HEK293T (cell line): ENCODE data around the gene ANKRD12.
"Not testable (repeated sequence)": the region's sequence is repeated elsewhere in the genome, so short reads cannot be mapped to it uniquely, and the experiment has no call there.

Experiments
- CTCF ChIA-PET: fragments of 350-600 bp; formaldehyde crosslinking; extraction: SDS; loops from one replicate; lab custom pipeline; 2021; ENCODE audit warnings: antibody characterized with exemption, inconsistent platforms; lab: Yijun Ruan, JAX
- POLR2A ChIA-PET: fragments of 350-600 bp; formaldehyde crosslinking; extraction: SDS; loops from one replicate; lab custom pipeline; 2020; ENCODE audit warnings: antibody characterized with exemption, inconsistent platforms; lab: Yijun Ruan, JAX
- DNase-seq: peaks from one replicate; pipeline ENCODE4 v3.0.0; 2012; ENCODE audit warnings: mixed read lengths; ENCODE audit errors: extremely low spot score
- ARNT ChIP-seq: fragments of 450-650 bp; IDR thresholded peaks from 2 replicates; pipeline ENCODE4 v1.6.1; 2017; ENCODE audit warnings: mild to moderate bottlenecking
- BHLHE40 ChIP-seq: fragments of 450-650 bp; IDR thresholded peaks from 2 replicates; pipeline ENCODE4 v1.6.1; 2016; ENCODE audit warnings: mild to moderate bottlenecking, moderate library complexity, borderline replicate concordance
- CTBP1 ChIP-seq: fragments of 450-650 bp; IDR thresholded peaks from 2 replicates; pipeline ENCODE4 v1.6.1; 2016; ENCODE audit warnings: borderline replicate concordance
- ELF4 ChIP-seq: fragments of 450-650 bp; IDR thresholded peaks from 2 replicates; pipeline ENCODE4 v1.6.1; 2017; ENCODE audit warnings: antibody characterized with exemption
- FOXA1 ChIP-seq: fragments of 450-650 bp; IDR thresholded peaks from 2 replicates; pipeline ENCODE4 v1.6.1; 2016; ENCODE audit warnings: mild to moderate bottlenecking
- FOXK2 ChIP-seq: fragments of 450-650 bp; IDR thresholded peaks from 2 replicates; pipeline ENCODE4 v1.6.1; 2016; ENCODE audit warnings: mild to moderate bottlenecking
- FOXM1 ChIP-seq: fragments of 450-650 bp; IDR thresholded peaks from 2 replicates; pipeline ENCODE4 v1.6.1; 2017; ENCODE audit warnings: mild to moderate bottlenecking, borderline replicate concordance
- HDGF ChIP-seq: fragments of 450-650 bp; IDR thresholded peaks from 2 replicates; pipeline ENCODE4 v1.6.1; 2017; ENCODE audit warnings: antibody characterized with exemption, borderline replicate concordance
- L3MBTL2 ChIP-seq: fragments of 450-650 bp; conservative IDR thresholded peaks from 2 replicates; pipeline ENCODE4 v1.6.1; 2016; ENCODE audit warnings: mild to moderate bottlenecking
- LEF1 ChIP-seq: fragments of 450-650 bp; IDR thresholded peaks from 2 replicates; pipeline ENCODE4 v1.6.1; 2017; ENCODE audit warnings: mild to moderate bottlenecking, borderline replicate concordance
- NFRKB ChIP-seq: fragments of 450-650 bp; IDR thresholded peaks from 2 replicates; pipeline ENCODE4 v1.6.1; 2016; ENCODE audit warnings: mild to moderate bottlenecking, moderate library complexity
- SP1 ChIP-seq: fragments of 450-650 bp; IDR thresholded peaks from 2 replicates; pipeline ENCODE4 v1.6.1; 2017
- SUZ12 ChIP-seq: fragments of 450-650 bp; IDR thresholded peaks from 2 replicates; pipeline ENCODE4 v1.6.1; 2016; ENCODE audit warnings: mild to moderate bottlenecking
- TARDBP ChIP-seq: fragments of 450-650 bp; IDR thresholded peaks from 2 replicates; pipeline ENCODE4 v1.6.1; 2016
- ZNF384 ChIP-seq: fragments of 450-650 bp; IDR thresholded peaks from 2 replicates; pipeline ENCODE4 v1.6.1; 2016
- TF ChIP-seq, protein P1 (sequence below): fragments of 450-650 bp; IDR thresholded peaks from 2 replicates; pipeline ENCODE4 v1.6.1; 2016

ANKRD12 gene

DNA sequence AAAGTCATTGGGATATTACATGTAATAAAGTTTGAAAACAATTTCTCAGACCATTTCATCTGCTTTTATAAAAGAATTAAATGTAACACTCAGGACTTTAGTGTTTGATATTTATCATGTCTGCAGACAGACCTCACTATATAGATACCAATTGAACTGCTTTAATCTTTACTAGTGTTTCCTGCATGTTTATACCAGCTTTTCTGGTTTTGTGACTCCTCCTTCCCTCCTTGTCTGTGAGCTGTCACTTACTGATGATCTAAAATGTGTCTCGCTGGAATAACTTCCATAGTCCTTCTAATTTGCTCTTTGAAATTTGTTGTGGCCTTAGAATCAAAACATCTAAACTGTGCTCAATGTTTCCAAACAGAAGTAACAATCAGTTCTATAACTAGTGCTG is 126.7 kb downstream of the ANKRD12 start:
- POLR2A ChIA-PET, result no interaction called here
- TF ChIP-seq ARNT (no peak), TARDBP (no peak)

GRCh38 chr18:9264797-9265196 is 128.2 kb downstream of the ANKRD12 start:
- DNase-seq, POLR2A ChIA-PET, CTCF ChIA-PET: not testable (repeated sequence)

More for the DNA sequence above, 126.7 kb downstream of the ANKRD12 start:
- CTCF ChIA-PET, result no interaction called here
- no peak for DNase-seq

DNA sequence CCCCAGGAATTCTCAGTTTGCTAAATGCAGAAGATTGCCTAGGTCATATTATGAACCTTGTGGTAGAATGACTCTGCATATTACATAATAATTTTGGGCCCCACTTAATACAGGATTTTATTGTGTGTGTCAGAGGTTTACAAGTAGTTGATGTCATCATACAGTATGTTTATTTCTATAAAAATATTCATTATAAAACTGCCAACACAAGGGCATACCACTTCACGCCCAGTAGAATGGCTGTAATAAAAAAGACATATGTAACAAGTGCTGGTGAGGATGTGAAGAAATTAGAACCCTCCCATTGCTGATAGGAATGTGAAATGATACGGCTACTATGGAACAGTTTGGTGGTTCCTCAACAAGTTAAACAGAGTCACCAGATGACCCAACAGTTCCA is 136.6 kb downstream of the ANKRD12 start:
- POLR2A ChIA-PET, result no interaction called here
- CTCF ChIA-PET, result no interaction called here
- no peak for TF ChIP-seq FOXK2
- DNase-seq, result no peak

- POLR2A ChIA-PET, result no interaction called here
- CTCF ChIA-PET, result no interaction called here
- TF ChIP-seq FOXK2, result no peak
- TF ChIP-seq, protein P1, sequence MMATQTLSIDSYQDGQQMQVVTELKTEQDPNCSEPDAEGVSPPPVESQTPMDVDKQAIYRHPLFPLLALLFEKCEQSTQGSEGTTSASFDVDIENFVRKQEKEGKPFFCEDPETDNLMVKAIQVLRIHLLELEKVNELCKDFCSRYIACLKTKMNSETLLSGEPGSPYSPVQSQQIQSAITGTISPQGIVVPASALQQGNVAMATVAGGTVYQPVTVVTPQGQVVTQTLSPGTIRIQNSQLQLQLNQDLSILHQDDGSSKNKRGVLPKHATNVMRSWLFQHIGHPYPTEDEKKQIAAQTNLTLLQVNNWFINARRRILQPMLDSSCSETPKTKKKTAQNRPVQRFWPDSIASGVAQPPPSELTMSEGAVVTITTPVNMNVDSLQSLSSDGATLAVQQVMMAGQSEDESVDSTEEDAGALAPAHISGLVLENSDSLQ, result no peak
- TF ChIP-seq SP1, result no peak
- DNase-seq, result no peak
Observed at GRCh38 chr18:9275890-9276289, 139.3 kb downstream of the ANKRD12 start.

GRCh38 chr18:9278028-9278427 is 141.4 kb downstream of the ANKRD12 start:
- ChIA-PET CTCF (no interaction called here), POLR2A (no interaction called here)
- no peak for TF ChIP-seq L3MBTL2
- no peak for TF ChIP-seq LEF1
- no peak for TF ChIP-seq HDGF
- no peak for DNase-seq

DNA sequence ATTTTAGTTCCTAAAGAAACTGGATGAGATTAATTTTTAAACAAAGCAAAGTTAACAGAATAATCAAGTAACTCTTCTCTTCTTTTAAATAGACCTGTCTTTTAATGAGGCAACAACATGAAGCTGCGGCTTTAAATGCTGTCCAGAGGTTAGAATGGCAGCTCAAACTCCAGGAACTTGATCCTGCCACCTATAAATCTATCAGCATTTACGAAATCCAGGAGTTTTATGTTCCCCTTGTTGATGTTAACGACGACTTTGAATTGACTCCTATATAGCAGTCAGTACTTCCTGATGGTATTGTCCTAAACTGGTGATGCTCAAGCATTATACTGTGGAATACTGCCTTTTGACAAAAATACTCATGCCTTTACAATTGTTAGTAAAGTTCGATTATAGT is 144.3 kb downstream of the ANKRD12 start:
- POLR2A ChIA-PET, result no interaction called here
- no peak for TF ChIP-seq SUZ12
- TF ChIP-seq BHLHE40, result no peak
- TF ChIP-seq TARDBP, result no peak
- TF ChIP-seq FOXK2, result peak; percentile 70; the same call in 1 of the 2 replicates
- no peak for TF ChIP-seq LEF1
- TF ChIP-seq, protein P1, result peak; percentile 93
- TF ChIP-seq NFRKB, result no peak
- peak; percentile 49; the same call in 1 of the 2 replicates for TF ChIP-seq CTBP1
- CTCF ChIA-PET, result no interaction called here
- peak; percentile 18 for DNase-seq

DNA sequence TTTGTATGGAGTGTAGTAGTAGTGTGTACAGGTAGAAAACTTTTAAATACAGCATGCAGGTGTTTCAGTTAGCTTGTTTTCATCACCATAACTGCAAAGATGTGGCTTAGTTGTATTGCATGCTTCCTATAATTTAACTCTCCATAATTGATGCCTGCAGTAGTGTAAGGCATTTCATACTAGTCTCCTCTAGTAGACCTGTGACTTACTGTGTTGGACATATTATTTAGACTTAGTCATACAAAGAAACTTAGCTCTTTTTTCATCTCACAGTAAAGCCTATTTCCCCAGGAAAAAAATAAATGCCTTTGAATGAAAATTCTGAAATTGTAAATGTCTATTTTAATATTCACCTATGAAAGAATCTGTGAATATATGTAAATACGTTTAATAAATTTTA is 145.2 kb downstream of the ANKRD12 start:
- ChIA-PET CTCF (no interaction called here), POLR2A (no interaction called here)
- DNase-seq, result no peak
- TF ChIP-seq CTBP1, result no peak
- no peak for TF ChIP-seq BHLHE40
- TF ChIP-seq SP1, result no peak
- TF ChIP-seq FOXK2, result no peak
- TF ChIP-seq NFRKB, result no peak
- TF ChIP-seq TARDBP, result no peak
- TF ChIP-seq, protein P1, result no peak
- TF ChIP-seq FOXM1, result no peak
- TF ChIP-seq SUZ12, result no peak
- no peak for TF ChIP-seq HDGF
- no peak for TF ChIP-seq L3MBTL2
- TF ChIP-seq FOXA1, result no peak
- TF ChIP-seq ZNF384, result no peak
- no peak for TF ChIP-seq ELF4
- TF ChIP-seq LEF1, result no peak
- TF ChIP-seq ARNT, result no peak

DNA sequence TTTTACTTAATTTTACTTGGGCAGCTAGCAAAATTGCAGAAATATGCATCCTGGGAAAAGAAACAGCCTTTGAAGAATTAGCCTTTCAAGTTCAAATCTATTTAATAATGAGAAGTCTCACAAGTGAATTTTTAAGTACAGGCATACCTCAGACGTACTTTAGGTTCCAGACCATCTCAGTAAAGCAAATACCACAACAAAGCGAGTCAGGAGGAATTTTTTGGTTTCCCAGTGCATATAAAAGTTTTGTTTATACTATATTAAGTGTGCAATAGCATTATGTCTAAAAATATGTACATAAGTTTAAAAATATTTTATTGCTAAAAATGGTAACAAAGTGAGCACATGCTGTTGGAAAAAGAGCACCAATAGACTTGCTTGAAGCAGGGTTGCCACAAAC is 147.2 kb downstream of the ANKRD12 start:
- DNase-seq, result no peak
- ChIA-PET POLR2A (no interaction called here), CTCF (no interaction called here)
- no peak for TF ChIP-seq CTBP1
- no peak for TF ChIP-seq ELF4
- TF ChIP-seq FOXK2, result no peak
- TF ChIP-seq, protein P1, result no peak
- TF ChIP-seq ARNT, result no peak
- no peak for TF ChIP-seq FOXA1
- TF ChIP-seq SP1, result no peak
- TF ChIP-seq FOXM1, result no peak
- no peak for TF ChIP-seq BHLHE40
- no peak for TF ChIP-seq NFRKB
- TF ChIP-seq ZNF384, result no peak
- TF ChIP-seq TARDBP, result no peak
- no peak for TF ChIP-seq LEF1
- TF ChIP-seq HDGF, result no peak
- no peak for TF ChIP-seq SUZ12
- TF ChIP-seq L3MBTL2, result no peak
